HFFc6 (cell line): ENCODE measurements around the gene WDR62. TPM values are rescaled to one million over a fixed set of nuclear protein-coding genes. Genes with fewer than 3 reads are reported as not detected.

Source experiments
- DNase-seq: peaks from one replicate; pipeline ENCODE4 v3.0.0-alpha.2; 2018
- H3K27ac Mint-ChIP-seq: 2 replicates; pipeline ENCODE4 v1.8.0; 2020; ENCODE audit warnings: mild to moderate bottlenecking, mixed read lengths
- H3K27me3 Mint-ChIP-seq: 2 replicates; pipeline ENCODE4 v1.8.0; 2021; ENCODE audit warnings: mild to moderate bottlenecking, moderate library complexity, mixed read lengths; ENCODE audit not compliant: insufficient read depth
- H3K36me3 Mint-ChIP-seq: 2 replicates; pipeline ENCODE4 v1.8.0; 2021; ENCODE audit warnings: low read depth, mixed read lengths
- H3K4me1 Mint-ChIP-seq: 2 replicates; pipeline ENCODE4 v1.8.0; 2020; ENCODE audit warnings: low read depth, mixed read lengths
- H3K4me3 Mint-ChIP-seq: 2 replicates; pipeline ENCODE4 v1.8.0; 2020; ENCODE audit warnings: mild to moderate bottlenecking, moderate library complexity, mixed read lengths
- H3K9me3 Mint-ChIP-seq: 2 replicates; pipeline ENCODE4 v1.8.0; 2020; ENCODE audit warnings: mild to moderate bottlenecking, mixed read lengths
- CTCF ChIP-seq: fragments of 200-600 bp; sonication (generic); IDR thresholded peaks from 2 replicates; pipeline ENCODE4 v1.5.0; 2021; ENCODE audit warnings: antibody characterized with exemption, mild to moderate bottlenecking
- total RNA-seq, 6 experiments: library from RNA; stranded (reverse); fragmentation: NEBNext Ultra II Directional; extraction: Animal tissue kit (Norgen Biotek cat#: 25700); gene quantifications; 2 replicates in 1 of 6; 3 replicates in 5 of 6; pipeline ENCODE4 v1.2.3, GENCODE V29; 2021

WDR62 gene
- total RNA-seq, 6 experiments from 2014 or later, result 6.5 to 13.8 (median 13.0) TPM

- H3K27ac Mint-ChIP-seq, result no peak overlapping the region
- peaks cover 15% of the 10 kb centered on the region for H3K4me1 Mint-ChIP-seq
- H3K4me3 Mint-ChIP-seq, result no peak overlapping the region
- H3K9me3 Mint-ChIP-seq, result peaks cover 5% of the 10 kb centered on the region
- H3K36me3 Mint-ChIP-seq, result peaks cover 57% of the 10 kb centered on the region
- H3K27me3 Mint-ChIP-seq, result peaks cover 7% of the 10 kb centered on the region
- no peak for DNase-seq
- TF ChIP-seq CTCF, result no peak
Observed at GRCh38 chr19:36144624-36145023, 89.9 kb downstream of the WDR62 start.

- peak overlapping the region; percentile 85 for H3K27ac Mint-ChIP-seq
- H3K4me1 Mint-ChIP-seq, result peaks cover 28% of the 10 kb centered on the region
- H3K36me3 Mint-ChIP-seq, result peaks cover 37% of the 10 kb centered on the region
- no peak for TF ChIP-seq CTCF
- peaks cover 6% of the 10 kb centered on the region for H3K27me3 Mint-ChIP-seq
- no peak overlapping the region for H3K4me3 Mint-ChIP-seq
- no peaks in the 10 kb centered on the region for H3K9me3 Mint-ChIP-seq
- DNase-seq, result no peak
Observed at GRCh38 chr19:36149673-36150406, 95.1 kb downstream of the WDR62 start.

- no peak for DNase-seq
- peak overlapping the region; percentile 85 for H3K27ac Mint-ChIP-seq
- TF ChIP-seq CTCF, result no peak
- H3K36me3 Mint-ChIP-seq, result peaks cover 35% of the 10 kb centered on the region
- H3K9me3 Mint-ChIP-seq, result no peaks in the 10 kb centered on the region
- H3K4me1 Mint-ChIP-seq, result peaks cover 31% of the 10 kb centered on the region
- H3K4me3 Mint-ChIP-seq, result peak overlapping the region; percentile 84
- H3K27me3 Mint-ChIP-seq, result peaks cover 6% of the 10 kb centered on the region
Observed at GRCh38 chr19:36150586-36150985, 95.9 kb downstream of the WDR62 start.

- Mint-ChIP-seq H3K27ac (peak overlapping the region; percentile 85), H3K27me3 (peaks cover 6% of the 10 kb centered on the region), H3K36me3 (peaks cover 30% of the 10 kb centered on the region), H3K9me3 (no peaks in the 10 kb centered on the region), H3K4me3 (peak overlapping the region; percentile 84), H3K4me1 (peaks cover 38% of the 10 kb centered on the region)
- no peak for TF ChIP-seq CTCF
- DNase-seq, result no peak
Observed at GRCh38 chr19:36151144-36152018, 96.7 kb downstream of the WDR62 start.

GRCh38 chr19:36152019-36152351, 97.3 kb downstream of the WDR62 start:
- TF ChIP-seq CTCF, result no peak
- DNase-seq, result no peak
- Mint-ChIP-seq H3K4me1 (peaks cover 38% of the 10 kb centered on the region), H3K9me3 (no peaks in the 10 kb centered on the region), H3K4me3 (peak overlapping the region; percentile 84), H3K36me3 (peaks cover 24% of the 10 kb centered on the region), H3K27ac (peak overlapping the region; percentile 82), H3K27me3 (peaks cover 6% of the 10 kb centered on the region)
